ENCODE results near the gene TREX2. TPM values are rescaled to one million over a fixed set of nuclear protein-coding genes. Genes with fewer than 3 reads are reported as not detected.

The TREX2 gene
- total and polyA plus RNA-seq, 2 of the 4 experiments (the other 2 are of a cell fraction) = 0.36 to 0.84 TPM

DNA sequence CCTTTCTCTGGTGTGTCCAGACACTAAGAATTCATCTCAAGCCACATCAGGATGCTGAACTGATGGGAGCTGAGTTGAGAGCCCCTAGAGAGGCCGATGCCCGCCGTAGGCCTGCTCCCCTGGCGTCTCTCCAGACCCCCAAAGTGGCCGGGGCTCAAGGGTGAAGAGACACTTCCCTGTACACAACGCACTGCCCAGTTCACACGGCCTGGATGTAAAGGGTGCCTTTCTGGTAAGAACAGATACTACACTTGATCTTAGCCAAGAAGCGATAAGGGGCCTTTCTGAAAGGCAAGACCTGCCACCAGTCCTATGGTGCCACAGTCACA lies 5.1 kb upstream of the TREX2 start:
- Histone ChIP-seq H3K27me3 (ENCODE audit: control insufficient read depth, insufficient read depth, low read length) (no peaks in the 10 kb centered on the region), H3K18ac (ENCODE audit: low read depth, low read length) (no peak overlapping the region), H3K14ac (replicated peaks; ENCODE audit: low read depth, low read length) (no peak overlapping the region), H3K9me3 (ENCODE audit: control insufficient read depth, insufficient read depth, low read length) (no peaks in the 10 kb centered on the region; the same call in 1 of the 2 replicates), H3K27ac (ENCODE audit: insufficient read depth, low read length) (no peak overlapping the region), H2AK5ac (ENCODE audit: low read depth, low read length) (no peak overlapping the region), H2BK15ac (ENCODE audit: low read depth, low read length) (no peak overlapping the region), H3K4me3 (ENCODE audit: insufficient read depth, low read depth, low read length) (no peak overlapping the region), H3K4ac (ENCODE audit: low read depth, low read length) (no peak overlapping the region), H2BK120ac (ENCODE audit: low read depth, low read length) (no peak overlapping the region), H4K20me1 (ENCODE audit: insufficient read depth, low read length) (no peaks in the 10 kb centered on the region; the same call in 1 of the 2 replicates), H3K56ac (ENCODE audit: extremely low read depth, insufficient read depth, low read length) (no peak overlapping the region), H3K4me1 (ENCODE audit: control insufficient read depth, insufficient read depth, low read length) (no peaks in the 10 kb centered on the region), H3K4me2 (ENCODE audit: low read depth, low read length) (no peak overlapping the region), H3K23ac (ENCODE audit: low read depth, low read length) (no peak overlapping the region), H2AFZ (replicated peaks; ENCODE audit: low read length, poor library complexity) (no peak overlapping the region), H3K36me3 (ENCODE audit: control insufficient read depth, insufficient read depth, low read length) (0 out of 2 replicates have a peak, but pooled peaks cover 2% of the 10 kb centered on the region), H3K79me1 (ENCODE audit: low read depth in 1 of 2, low read length in 2 of 2) (no peaks in the 10 kb centered on the region), H4K8ac (ENCODE audit: low read depth in 2 of 2, low read length in 2 of 2) (no peak overlapping the region), H4K91ac (ENCODE audit: insufficient read depth, low read depth, low read length) (no peak overlapping the region), H2BK5ac (ENCODE audit: low read depth, low read length, poor library complexity, severe bottlenecking) (no peak overlapping the region), H2AK9ac (replicated peaks; ENCODE audit: low read depth, low read length, poor library complexity) (no peak overlapping the region), H4K5ac (ENCODE audit: low read depth, low read length) (no peak overlapping the region), H2BK20ac (ENCODE audit: low read depth, low read length) (no peak overlapping the region), H3K9ac (ENCODE audit: low read depth, low read length) (no peak overlapping the region), H3K9me1 (ENCODE audit: insufficient read depth, low read length) (no peaks in the 10 kb centered on the region)
- ATAC-seq (ENCODE audit: low read depth) = no peak
- ChIA-PET POLR2A (ENCODE audit: unreplicated experiment) (no interaction called here), CTCF (no interaction called here)
- dilution Hi-C loops (cut with HindIII; ENCODE audit: low sequenced_read_pairs, unreplicated experiment) = no loop called here
- in situ Hi-C loops (cut with MboI; ENCODE audit: low sequenced_read_pairs) = loop anchor here (25.0 kb wide), 1 partner anchor 414 kb away; no protein-coding TSS in a partner anchor
- WGBS, 2 experiments (ENCODE audit: extremely low coverage in 2 of 2, insufficient read length in 1 of 2) = no CpG with 5 or more reads among the region's 8 CpGs
- intact Hi-C loops (cut with micrococcal nuclease) = no loop called here
- no peak for TF ChIP-seq NFE2L2 (IDR thresholded peaks at IDR 0.05; ENCODE audit: low read depth, low read length)
- TF ChIP-seq BHLHE40 (IDR thresholded peaks at IDR 0.05; ENCODE audit: low read depth, low read length) = no peak
- TF ChIP-seq, protein P1, sequence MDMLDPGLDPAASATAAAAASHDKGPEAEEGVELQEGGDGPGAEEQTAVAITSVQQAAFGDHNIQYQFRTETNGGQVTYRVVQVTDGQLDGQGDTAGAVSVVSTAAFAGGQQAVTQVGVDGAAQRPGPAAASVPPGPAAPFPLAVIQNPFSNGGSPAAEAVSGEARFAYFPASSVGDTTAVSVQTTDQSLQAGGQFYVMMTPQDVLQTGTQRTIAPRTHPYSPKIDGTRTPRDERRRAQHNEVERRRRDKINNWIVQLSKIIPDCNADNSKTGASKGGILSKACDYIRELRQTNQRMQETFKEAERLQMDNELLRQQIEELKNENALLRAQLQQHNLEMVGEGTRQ (IDR thresholded peaks at IDR 0.05; ENCODE audit: low read depth, low read length) = no peak
- no peak for TF ChIP-seq MAZ (IDR thresholded peaks at IDR 0.05; ENCODE audit: borderline replicate concordance, low read depth, low read length)
- TF ChIP-seq MAFK (IDR thresholded peaks at IDR 0.05; ENCODE audit: low read depth, low read length) = no peak
- no peak for TF ChIP-seq SMC3 (IDR thresholded peaks at IDR 0.05; ENCODE audit: low read depth, low read length)
- no peak for TF ChIP-seq CHD1 (IDR thresholded peaks at IDR 0.05; ENCODE audit: low read depth, low read length)
- no peak for TF ChIP-seq RCOR1 (IDR thresholded peaks at IDR 0.05; ENCODE audit: insufficient replicate concordance, low read length)
- TF ChIP-seq POLR2A (IDR thresholded peaks at IDR 0.05; ENCODE audit: low read depth, low read length) = no peak
- no peak for TF ChIP-seq RAD21 (IDR thresholded peaks at IDR 0.05; ENCODE audit: low read length)
- no peak for TF ChIP-seq MXI1 (IDR thresholded peaks at IDR 0.05; ENCODE audit: borderline replicate concordance, low read depth, low read length)
- no peak for TF ChIP-seq CEBPB (IDR thresholded peaks at IDR 0.05; ENCODE audit: low read depth, low read length)
- TF ChIP-seq, protein P2, sequence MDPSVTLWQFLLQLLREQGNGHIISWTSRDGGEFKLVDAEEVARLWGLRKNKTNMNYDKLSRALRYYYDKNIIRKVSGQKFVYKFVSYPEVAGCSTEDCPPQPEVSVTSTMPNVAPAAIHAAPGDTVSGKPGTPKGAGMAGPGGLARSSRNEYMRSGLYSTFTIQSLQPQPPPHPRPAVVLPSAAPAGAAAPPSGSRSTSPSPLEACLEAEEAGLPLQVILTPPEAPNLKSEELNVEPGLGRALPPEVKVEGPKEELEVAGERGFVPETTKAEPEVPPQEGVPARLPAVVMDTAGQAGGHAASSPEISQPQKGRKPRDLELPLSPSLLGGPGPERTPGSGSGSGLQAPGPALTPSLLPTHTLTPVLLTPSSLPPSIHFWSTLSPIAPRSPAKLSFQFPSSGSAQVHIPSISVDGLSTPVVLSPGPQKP (IDR thresholded peaks at IDR 0.05; ENCODE audit: borderline replicate concordance, low read depth, low read length) = no peak
- TF ChIP-seq, protein P3, sequence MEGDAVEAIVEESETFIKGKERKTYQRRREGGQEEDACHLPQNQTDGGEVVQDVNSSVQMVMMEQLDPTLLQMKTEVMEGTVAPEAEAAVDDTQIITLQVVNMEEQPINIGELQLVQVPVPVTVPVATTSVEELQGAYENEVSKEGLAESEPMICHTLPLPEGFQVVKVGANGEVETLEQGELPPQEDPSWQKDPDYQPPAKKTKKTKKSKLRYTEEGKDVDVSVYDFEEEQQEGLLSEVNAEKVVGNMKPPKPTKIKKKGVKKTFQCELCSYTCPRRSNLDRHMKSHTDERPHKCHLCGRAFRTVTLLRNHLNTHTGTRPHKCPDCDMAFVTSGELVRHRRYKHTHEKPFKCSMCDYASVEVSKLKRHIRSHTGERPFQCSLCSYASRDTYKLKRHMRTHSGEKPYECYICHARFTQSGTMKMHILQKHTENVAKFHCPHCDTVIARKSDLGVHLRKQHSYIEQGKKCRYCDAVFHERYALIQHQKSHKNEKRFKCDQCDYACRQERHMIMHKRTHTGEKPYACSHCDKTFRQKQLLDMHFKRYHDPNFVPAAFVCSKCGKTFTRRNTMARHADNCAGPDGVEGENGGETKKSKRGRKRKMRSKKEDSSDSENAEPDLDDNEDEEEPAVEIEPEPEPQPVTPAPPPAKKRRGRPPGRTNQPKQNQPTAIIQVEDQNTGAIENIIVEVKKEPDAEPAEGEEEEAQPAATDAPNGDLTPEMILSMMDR (conservative IDR thresholded peaks at IDR 0.05; ENCODE audit: low read depth, low read length) = no peak
- no peak for TF ChIP-seq RFX5 (IDR thresholded peaks at IDR 0.05; ENCODE audit: low read depth, low read length)
- TF ChIP-seq FOS (IDR thresholded peaks at IDR 0.05; ENCODE audit: low read depth, low read length) = no peak
- no peak for DNase-seq
- BruUV-seq (replicated peaks) = no TSS peak

Measured in IMR-90 (cell line).